ENCODE data around the gene C3. TPM values are rescaled to one million over a fixed set of nuclear protein-coding genes. Genes with fewer than 3 reads are reported as not detected.

The C3 gene
- total RNA-seq, 2 experiments from 2014 or later: 0.81 to 0.94 TPM

DNA sequence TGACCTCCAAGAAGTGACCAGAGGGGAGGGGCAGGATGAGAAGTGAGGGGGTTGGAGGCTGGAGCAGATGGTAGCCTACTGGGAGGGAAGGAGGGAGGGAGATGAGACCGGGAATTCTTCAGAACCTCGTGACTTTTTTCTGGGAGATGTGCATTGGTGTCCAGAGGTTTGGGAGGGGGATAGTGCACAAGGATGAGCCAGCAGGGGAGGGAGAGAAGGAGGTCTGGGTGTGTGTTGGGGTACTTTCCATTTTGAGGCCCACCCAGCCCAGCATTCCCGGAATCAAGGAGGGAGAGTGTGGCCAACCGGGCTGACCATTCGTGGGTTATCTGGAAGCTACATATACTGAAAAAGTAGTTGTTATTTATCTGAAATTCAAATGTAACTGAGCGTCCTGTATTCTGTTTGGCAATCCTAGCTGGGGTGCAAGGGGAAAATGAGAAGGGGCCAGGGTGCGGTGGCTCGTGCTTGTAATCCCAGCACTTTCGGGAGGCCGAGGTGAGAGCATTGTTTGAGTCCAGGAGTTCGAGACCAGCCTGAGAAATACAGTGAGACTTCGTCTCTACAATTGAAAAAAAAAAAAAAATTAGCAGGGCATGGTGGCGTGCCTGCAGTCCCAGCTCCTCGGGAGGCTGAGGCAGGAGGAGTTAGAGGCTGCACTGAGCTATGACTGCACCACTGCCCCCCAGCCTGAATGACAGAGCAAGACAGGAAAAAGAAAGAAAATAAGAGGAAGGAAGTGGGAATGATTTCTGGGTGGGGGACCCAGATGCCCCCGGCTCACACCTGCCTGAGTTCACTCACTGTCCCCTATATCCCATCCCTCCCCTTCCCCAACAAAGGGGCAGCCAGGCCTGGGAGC, 4.4 kb upstream of the C3 start:
- DNase-seq: no peak
- Mint-ChIP-seq H3K9me3 (no peaks in the 10 kb centered on the region), H3K27ac (no peak overlapping the region), H3K4me3 (no peak overlapping the region), H3K36me3 (ENCODE audit: low read depth) (peaks cover 1% of the 10 kb centered on the region), H3K4me1 (ENCODE audit: low read depth) (peaks cover 17% of the 10 kb centered on the region), H3K27me3 (ENCODE audit: low read depth) (no peaks in the 10 kb centered on the region)
- CTCF ChIA-PET: no interaction called here
- intact Hi-C loops (cut with micrococcal nuclease): no loop called here

DNA sequence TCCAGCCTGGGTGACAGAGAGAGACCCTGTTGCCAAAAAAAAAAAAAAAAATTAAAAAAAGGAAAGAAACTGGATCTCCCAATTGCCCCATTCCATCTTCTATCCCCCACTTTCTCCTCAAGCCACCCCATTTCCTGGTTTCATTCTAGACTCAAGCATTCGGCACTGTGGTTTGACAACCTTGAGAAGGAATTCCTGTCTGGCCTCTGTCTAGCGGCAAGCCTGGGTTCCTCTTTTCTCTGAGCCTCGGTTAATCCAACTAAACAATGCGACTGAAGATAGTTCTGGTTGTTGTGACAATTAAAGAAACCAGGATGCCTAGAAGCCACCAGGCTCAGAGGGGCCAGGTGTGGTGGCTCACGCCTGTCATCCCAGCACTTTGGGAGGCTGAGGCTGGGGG, 3.3 kb upstream of the C3 start:
- Mint-ChIP-seq H3K27me3 (ENCODE audit: low read depth) (no peaks in the 10 kb centered on the region), H3K27ac (no peak overlapping the region), H3K36me3 (ENCODE audit: low read depth) (peaks cover 1% of the 10 kb centered on the region), H3K9me3 (no peaks in the 10 kb centered on the region), H3K4me1 (ENCODE audit: low read depth) (peaks cover 17% of the 10 kb centered on the region), H3K4me3 (no peak overlapping the region)
- DNase-seq: no peak
- intact Hi-C loops (cut with micrococcal nuclease): no loop called here
- CTCF ChIA-PET: interaction anchor here (0.7 to 1.0 kb wide), 2 partner anchors 13 to 139 kb away, joined by 3 to 6 read pairs; no protein-coding TSS in a partner anchor

DNA sequence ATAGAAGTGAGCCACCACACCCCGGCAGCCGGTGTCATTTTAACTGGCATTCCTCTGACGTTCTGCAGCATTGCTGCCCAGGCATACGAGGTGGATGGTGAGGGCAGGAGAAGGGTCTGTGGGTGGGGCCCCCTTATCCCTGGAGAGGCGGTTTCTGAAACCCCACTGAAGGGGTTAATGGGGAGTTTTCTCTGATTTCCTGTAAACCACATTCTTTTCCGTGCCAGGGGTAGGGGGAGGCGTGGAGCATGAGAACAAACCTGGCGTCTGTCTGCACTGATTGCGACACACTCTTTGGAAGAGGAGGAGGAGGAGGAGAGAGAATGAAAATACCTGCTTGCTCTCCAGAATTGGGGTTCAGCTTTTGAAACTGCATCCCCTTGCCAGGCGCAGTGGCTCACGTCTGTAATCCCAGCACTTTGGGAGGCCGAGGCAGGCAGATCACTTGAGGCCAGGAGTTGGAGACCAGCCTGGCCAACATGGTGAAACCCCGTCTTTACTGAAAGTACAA, 2.7 kb upstream of the C3 start:
- H3K36me3 Mint-ChIP-seq (ENCODE audit: low read depth): peaks cover under 1% of the 10 kb centered on the region
- CTCF ChIA-PET: interaction anchor here (1.0 kb wide), 1 partner anchor 12 kb away, joined by 3 read pairs; no protein-coding TSS in a partner anchor
- no peaks in the 10 kb centered on the region for H3K9me3 Mint-ChIP-seq

DNA sequence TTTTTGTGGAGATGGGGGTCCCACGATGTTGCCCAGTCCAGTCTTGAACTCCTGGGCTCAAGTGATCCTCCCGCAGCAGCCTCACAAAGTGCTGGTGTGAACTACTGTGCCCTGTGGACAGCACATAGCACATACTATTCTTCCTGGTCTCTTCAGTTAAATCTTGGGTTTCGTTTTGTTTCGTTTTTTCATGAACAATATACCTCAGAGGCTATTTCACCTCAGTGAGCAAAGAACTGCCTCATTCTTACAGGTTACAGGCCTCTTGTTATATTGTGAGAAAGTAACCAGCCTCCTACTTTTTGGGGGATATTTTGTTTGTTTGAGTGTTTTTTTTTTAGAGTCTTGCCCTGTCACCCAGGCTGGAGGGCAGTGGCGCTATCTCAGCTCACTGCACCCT, 1.3 kb upstream of the C3 start:
- no peak for DNase-seq
- CTCF ChIA-PET: no interaction called here
- no peak overlapping the region for H3K4me3 Mint-ChIP-seq
- H3K9me3 Mint-ChIP-seq: no peaks in the 10 kb centered on the region
- intact Hi-C loops (cut with micrococcal nuclease): no loop called here
- no peaks in the 10 kb centered on the region for H3K36me3 Mint-ChIP-seq (ENCODE audit: low read depth)
- H3K4me1 Mint-ChIP-seq (ENCODE audit: low read depth): peaks cover 17% of the 10 kb centered on the region
- no peaks in the 10 kb centered on the region for H3K27me3 Mint-ChIP-seq (ENCODE audit: low read depth)
- no peak overlapping the region for H3K27ac Mint-ChIP-seq

More for the DNA sequence above, 2.7 kb upstream of the C3 start:
- intact Hi-C loops (cut with micrococcal nuclease): no loop called here
- peaks cover 17% of the 10 kb centered on the region for H3K4me1 Mint-ChIP-seq (ENCODE audit: low read depth)
- no peak for DNase-seq
- no peak overlapping the region for H3K4me3 Mint-ChIP-seq
- no peaks in the 10 kb centered on the region for H3K27me3 Mint-ChIP-seq (ENCODE audit: low read depth)
- H3K27ac Mint-ChIP-seq: no peak overlapping the region

- CTCF ChIA-PET: interaction anchor here (0.7 kb wide), 1 partner anchor 66 kb away, joined by 3 read pairs; no protein-coding TSS in a partner anchor
- H3K27me3 Mint-ChIP-seq (ENCODE audit: low read depth): no peaks in the 10 kb centered on the region
- H3K9me3 Mint-ChIP-seq: no peaks in the 10 kb centered on the region
- no peaks in the 10 kb centered on the region for H3K36me3 Mint-ChIP-seq (ENCODE audit: low read depth)
- no peak overlapping the region for H3K4me3 Mint-ChIP-seq
- no peak overlapping the region for H3K27ac Mint-ChIP-seq
- H3K4me1 Mint-ChIP-seq (ENCODE audit: low read depth): peaks cover 17% of the 10 kb centered on the region
- intact Hi-C loops (cut with micrococcal nuclease): no loop called here
- no peak for DNase-seq
Observed at GRCh38 chr19:6721138-6721474, 656 bp upstream of the C3 start.

DNA sequence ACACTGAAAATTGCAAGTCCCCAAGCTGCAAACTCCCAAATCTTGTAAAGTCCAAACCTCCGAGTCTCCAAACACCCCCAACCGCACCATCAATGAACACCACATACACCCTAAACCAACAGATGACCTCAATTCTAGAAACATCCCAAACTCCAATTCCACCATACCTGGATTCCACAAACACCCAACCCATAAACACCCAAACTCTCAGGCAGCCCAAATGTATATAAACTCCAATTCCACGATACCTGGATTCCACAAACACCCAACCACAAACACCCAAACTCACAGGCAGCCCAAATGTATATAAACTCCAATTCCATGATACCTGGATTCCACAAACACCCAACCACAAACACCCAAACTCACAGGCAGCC, 470 bp downstream of the C3 start:
- no peak for DNase-seq
- intact Hi-C loops (cut with micrococcal nuclease): no loop called here
- Mint-ChIP-seq H3K4me1 (ENCODE audit: low read depth) (peaks cover 17% of the 10 kb centered on the region), H3K27ac (no peak overlapping the region), H3K36me3 (ENCODE audit: low read depth) (no peaks in the 10 kb centered on the region), H3K4me3 (no peak overlapping the region), H3K27me3 (ENCODE audit: low read depth) (no peaks in the 10 kb centered on the region), H3K9me3 (no peaks in the 10 kb centered on the region)
- CTCF ChIA-PET: no interaction called here

DNA sequence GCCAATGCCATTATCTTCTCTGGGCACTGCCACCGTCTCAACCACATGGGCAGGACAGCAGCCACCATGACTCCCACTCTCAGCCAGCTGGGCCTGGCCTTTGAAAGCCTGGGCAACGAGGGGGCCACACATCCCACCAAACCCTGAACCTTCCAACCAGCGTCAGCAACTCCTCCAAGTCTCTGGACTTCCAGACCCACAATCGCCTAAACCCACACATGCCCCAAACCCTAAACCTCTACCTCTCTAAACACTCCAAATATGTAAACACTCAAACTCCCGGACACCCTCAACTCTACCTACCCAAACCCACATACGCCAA, 949 bp downstream of the C3 start:
- intact Hi-C loops (cut with micrococcal nuclease): no loop called here
- Mint-ChIP-seq H3K36me3 (ENCODE audit: low read depth) (no peaks in the 10 kb centered on the region), H3K9me3 (no peaks in the 10 kb centered on the region), H3K4me3 (no peak overlapping the region), H3K27ac (no peak overlapping the region), H3K4me1 (ENCODE audit: low read depth) (peaks cover 17% of the 10 kb centered on the region), H3K27me3 (ENCODE audit: low read depth) (no peaks in the 10 kb centered on the region)
- DNase-seq: no peak
- CTCF ChIA-PET: no interaction called here

DNA sequence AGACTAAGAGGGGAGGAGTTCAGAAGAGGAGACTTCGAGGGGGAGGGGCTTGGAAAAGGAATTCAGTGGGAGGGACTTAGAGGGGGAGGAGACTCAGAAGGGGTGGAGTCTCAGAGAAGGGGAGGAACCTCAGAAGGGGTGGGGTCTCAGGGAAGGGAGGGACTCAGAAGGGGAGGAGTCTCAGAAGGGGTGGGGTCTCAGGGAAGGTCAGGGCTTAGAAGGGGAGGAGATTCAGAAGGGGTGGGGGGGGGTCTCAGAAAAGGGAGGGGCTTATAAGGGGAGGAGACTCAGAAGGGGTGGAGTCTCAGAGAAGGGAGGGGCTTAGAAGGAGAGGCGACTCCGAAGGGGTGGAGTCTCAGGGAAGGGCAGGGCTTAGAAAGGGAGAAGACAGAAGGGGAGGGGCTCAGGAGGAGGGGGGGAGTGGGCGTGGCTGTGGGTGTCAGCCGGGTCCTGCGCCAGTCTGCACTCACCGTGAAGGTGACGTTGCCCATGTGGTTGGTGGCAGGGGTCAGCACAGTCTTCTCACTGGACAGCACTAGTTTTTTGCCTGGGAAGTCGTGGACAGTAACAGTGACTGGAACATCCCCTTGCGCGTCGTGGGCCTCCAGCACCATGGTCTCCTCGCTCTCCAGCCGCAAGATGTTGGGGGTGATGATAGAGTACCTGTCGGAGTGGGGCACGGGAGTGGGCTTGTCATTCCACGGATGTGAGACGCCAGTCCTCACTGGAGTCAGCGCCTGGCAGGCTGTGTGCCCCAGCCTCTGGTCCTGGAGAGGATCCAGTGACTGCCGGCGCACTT, 1.5 kb downstream of the C3 start:
- H3K4me3 Mint-ChIP-seq: no peak overlapping the region
- H3K4me1 Mint-ChIP-seq (ENCODE audit: low read depth): peaks cover 17% of the 10 kb centered on the region
- peak; percentile 29 for DNase-seq
- H3K27me3 Mint-ChIP-seq (ENCODE audit: low read depth): no peaks in the 10 kb centered on the region
- CTCF ChIA-PET: no interaction called here
- intact Hi-C loops (cut with micrococcal nuclease): no loop called here
- no peak overlapping the region for H3K27ac Mint-ChIP-seq
- H3K36me3 Mint-ChIP-seq (ENCODE audit: low read depth): no peaks in the 10 kb centered on the region
- no peaks in the 10 kb centered on the region for H3K9me3 Mint-ChIP-seq

DNA sequence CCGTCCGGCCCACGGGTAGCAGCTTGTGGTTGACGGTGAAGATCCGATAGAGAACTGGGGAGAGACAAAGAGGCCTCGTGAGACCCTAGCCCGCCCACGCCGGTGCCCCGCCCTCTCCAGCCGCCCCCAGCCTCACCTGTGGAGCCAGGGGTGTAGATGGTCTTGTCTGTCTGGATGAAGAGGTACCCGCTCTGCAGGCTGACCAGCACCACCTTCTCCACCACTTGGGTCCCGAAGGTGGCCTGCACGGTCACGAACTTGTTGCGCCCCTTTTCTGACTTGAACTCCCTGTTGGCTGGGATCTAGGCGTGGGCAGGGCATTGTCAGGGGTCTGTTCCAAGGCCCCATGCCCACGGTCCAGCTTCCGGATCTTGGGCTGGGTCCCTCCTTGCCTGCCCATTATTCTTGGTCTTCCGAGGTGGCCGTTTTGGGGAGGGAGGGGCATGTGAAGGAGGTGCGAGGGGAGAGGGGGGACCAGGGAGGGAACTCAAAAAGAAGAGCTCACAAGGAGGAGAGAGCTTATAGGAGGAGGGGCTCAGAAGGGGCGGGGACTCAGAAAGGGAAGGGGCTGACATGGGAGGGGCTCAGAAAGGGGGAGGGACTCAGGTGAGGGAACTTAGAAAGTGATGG, 2.2 kb downstream of the C3 start:
- no peak overlapping the region for H3K27ac Mint-ChIP-seq
- no peaks in the 10 kb centered on the region for H3K36me3 Mint-ChIP-seq (ENCODE audit: low read depth)
- CTCF ChIA-PET: no interaction called here
- H3K27me3 Mint-ChIP-seq (ENCODE audit: low read depth): no peaks in the 10 kb centered on the region
- intact Hi-C loops (cut with micrococcal nuclease): no loop called here
- H3K9me3 Mint-ChIP-seq: no peaks in the 10 kb centered on the region
- DNase-seq: no peak
- no peak overlapping the region for H3K4me3 Mint-ChIP-seq
- H3K4me1 Mint-ChIP-seq (ENCODE audit: low read depth): peaks cover 14% of the 10 kb centered on the region

DNA sequence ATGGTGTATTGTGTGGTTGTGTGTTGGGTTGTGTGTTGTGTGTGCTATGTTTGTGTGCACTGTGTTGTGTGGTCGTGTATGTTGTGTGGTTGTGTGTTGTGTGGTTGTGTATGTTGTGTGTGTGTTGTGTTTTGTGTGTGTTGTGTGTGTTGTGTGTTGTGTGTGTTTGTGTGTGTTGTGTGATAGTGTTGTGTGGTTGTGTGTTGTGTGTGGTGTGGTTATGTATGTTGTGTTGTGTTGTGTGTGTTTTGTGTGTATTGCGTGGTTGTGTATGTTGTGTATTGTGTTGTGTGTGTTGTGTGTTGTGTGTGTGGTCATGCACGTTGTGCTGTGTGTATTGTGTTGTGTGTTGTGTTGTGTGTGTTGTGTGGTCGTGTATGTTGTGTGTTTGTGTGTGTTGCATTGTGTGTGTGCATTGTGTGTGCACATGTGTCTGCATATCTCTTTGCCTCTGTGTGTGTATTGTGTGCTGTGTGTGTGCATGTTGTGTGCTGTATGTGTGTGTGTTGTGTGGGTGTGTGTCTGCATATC, 2.9 kb downstream of the C3 start:
- Mint-ChIP-seq H3K36me3 (ENCODE audit: low read depth) (no peaks in the 10 kb centered on the region), H3K27me3 (ENCODE audit: low read depth) (peaks cover 1% of the 10 kb centered on the region), H3K9me3 (no peaks in the 10 kb centered on the region), H3K4me1 (ENCODE audit: low read depth) (peaks cover 11% of the 10 kb centered on the region), H3K4me3 (no peak overlapping the region), H3K27ac (no peak overlapping the region)
- no peak for DNase-seq
- CTCF ChIA-PET: no interaction called here
- intact Hi-C loops (cut with micrococcal nuclease): no loop called here

DNA sequence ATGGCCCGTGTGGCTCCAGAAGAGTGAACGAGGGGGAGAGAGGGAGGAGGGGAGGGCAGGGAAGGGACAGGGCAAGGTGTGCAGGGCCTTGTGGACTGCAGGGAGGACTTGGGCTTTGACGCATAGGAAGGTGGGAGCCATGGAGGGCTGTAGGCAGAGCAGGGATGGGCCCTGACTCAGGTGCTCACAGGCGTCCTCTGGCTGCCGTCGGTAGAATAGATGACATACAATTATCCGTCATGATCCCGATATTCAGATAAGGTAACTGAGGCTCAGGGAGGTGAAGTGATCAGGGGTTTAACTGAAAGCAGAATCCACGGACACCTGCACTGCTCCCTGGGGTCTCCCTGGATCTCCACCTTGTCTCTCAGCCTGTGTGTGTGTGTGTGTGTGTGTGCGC, 3.4 kb downstream of the C3 start:
- Mint-ChIP-seq H3K4me3 (no peak overlapping the region), H3K9me3 (no peaks in the 10 kb centered on the region), H3K27ac (no peak overlapping the region), H3K36me3 (ENCODE audit: low read depth) (no peaks in the 10 kb centered on the region), H3K27me3 (ENCODE audit: low read depth) (peaks cover 2% of the 10 kb centered on the region), H3K4me1 (ENCODE audit: low read depth) (peaks cover 11% of the 10 kb centered on the region)
- DNase-seq: no peak
- CTCF ChIA-PET: no interaction called here
- intact Hi-C loops (cut with micrococcal nuclease): no loop called here

DNA sequence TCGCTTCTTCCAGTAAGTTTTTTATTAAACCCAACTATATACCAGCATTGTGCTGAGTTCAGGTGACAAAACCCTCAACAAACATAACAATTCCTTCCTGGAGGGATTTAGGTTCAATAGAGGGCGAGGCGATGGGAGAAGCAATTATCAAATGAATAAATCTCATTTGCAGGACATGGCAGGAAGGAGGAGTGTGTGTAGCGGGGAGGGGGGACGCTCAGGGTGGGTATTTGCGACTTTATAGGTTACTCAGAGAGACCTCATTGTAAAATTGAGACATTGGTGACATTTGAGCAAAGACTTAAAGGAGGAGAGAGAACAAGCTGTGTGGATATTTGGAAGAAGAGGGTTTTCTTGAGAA, 3.9 kb downstream of the C3 start:
- Mint-ChIP-seq H3K4me3 (no peak overlapping the region), H3K9me3 (no peaks in the 10 kb centered on the region), H3K27me3 (ENCODE audit: low read depth) (peaks cover 5% of the 10 kb centered on the region), H3K4me1 (ENCODE audit: low read depth) (peaks cover 8% of the 10 kb centered on the region), H3K27ac (no peak overlapping the region), H3K36me3 (ENCODE audit: low read depth) (no peaks in the 10 kb centered on the region)
- DNase-seq: no peak
- intact Hi-C loops (cut with micrococcal nuclease): no loop called here
- CTCF ChIA-PET: interaction anchor here (1.6 kb wide), 1 partner anchor 85 kb away, joined by 5 read pairs; no protein-coding TSS in a partner anchor

Measured in activated naive CD4-positive, alpha-beta T cell treated with anti-CD3 and anti-CD28 coated beads for 36 hours (primary cell).